GM12891 (cell line): ENCODE measurements around the gene SLC16A8.

ENCODE experiments used
- DNase-seq: peaks from one replicate; pipeline ENCODE4 v3.0.0; 2011; ENCODE audit warnings: low spot score; ENCODE audit not compliant: insufficient read length
- FAIRE-seq: peaks from 2 replicates; lab custom pipeline; 2011; peaks lifted over from hg19 to GRCh38; lab: Jason Lieb, UNC
- PAX5 ChIP-seq: IDR thresholded peaks from 2 replicates; pipeline ENCODE4 v1.6.1; 2011; ENCODE audit warnings: low read length, moderate library complexity, mild to moderate bottlenecking; ENCODE audit not compliant: insufficient read depth, severe bottlenecking
- POLR2A ChIP-seq: IDR thresholded peaks from 2 replicates; pipeline ENCODE4 v1.6.1; 2011; ENCODE audit warnings: low read depth, low read length, control low read depth
- POLR2AphosphoS5 ChIP-seq: IDR thresholded peaks from 2 replicates; pipeline ENCODE4 v1.6.1; 2011; ENCODE audit warnings: low read depth, low read length, control low read depth
- POU2F2 ChIP-seq: IDR thresholded peaks from 2 replicates; pipeline ENCODE4 v1.6.1; 2011; ENCODE audit warnings: low read depth, mild to moderate bottlenecking, control low read depth, low read length, moderate library complexity
- SPI1 ChIP-seq: IDR thresholded peaks from 2 replicates; pipeline ENCODE4 v1.6.1; 2011; ENCODE audit warnings: low read depth, low read length, control low read depth
- TAF1 ChIP-seq: IDR thresholded peaks from 2 replicates; pipeline ENCODE4 v1.6.1; 2011; ENCODE audit warnings: low read depth, low read length, control low read depth

Gene SLC16A8

GRCh38 chr22:38111925-38112355 lies 28.0 kb upstream of the SLC16A8 start:
- no peak for DNase-seq
- FAIRE-seq = no peak
- no peak for TF ChIP-seq PAX5
- no peak for TF ChIP-seq POLR2AphosphoS5
- no peak for TF ChIP-seq POLR2A
- TF ChIP-seq POU2F2 = no peak
- TF ChIP-seq SPI1 = no peak
- no peak for TF ChIP-seq TAF1

GRCh38 chr22:38110863-38111852 lies 27.2 kb upstream of the SLC16A8 start:
- DNase-seq = no peak
- no peak for FAIRE-seq
- TF ChIP-seq POU2F2 = no peak
- TF ChIP-seq TAF1 = no peak
- TF ChIP-seq SPI1 = no peak

GRCh38 chr22:38110008-38110862 lies 26.3 kb upstream of the SLC16A8 start, which contains the start of gene BAIAP2L2:
Gene BAIAP2L2, minus strand, starts transcription at chr22:38110684. Its CDS starts 159 bp downstream, at chr22:38110525.
- DNase-seq = no peak
- FAIRE-seq = no peak
- TF ChIP-seq SPI1 (no peak), POLR2AphosphoS5 (no peak), POLR2A (no peak), PAX5 (no peak), TAF1 (no peak), POU2F2 (no peak)

GRCh38 chr22:38109371-38110001 lies 25.5 kb upstream of the SLC16A8 start:
- no peak for FAIRE-seq
- DNase-seq = no peak
- TF ChIP-seq POLR2AphosphoS5 (no peak), SPI1 (no peak), TAF1 (no peak), POU2F2 (no peak), POLR2A (no peak), PAX5 (no peak)

GRCh38 chr22:38108561-38109319 lies 24.8 kb upstream of the SLC16A8 start:
- FAIRE-seq (no peak), DNase-seq (no peak)
- TF ChIP-seq TAF1 (no peak), POLR2A (no peak), POU2F2 (no peak)

- TF ChIP-seq PAX5 (no peak), SPI1 (no peak), TAF1 (no peak), POU2F2 (no peak), POLR2A (no peak), POLR2AphosphoS5 (no peak)
- FAIRE-seq = no peak
- no peak for DNase-seq
These were observed 23.9 kb upstream of the SLC16A8 start for GRCh38 chr22:38107692-38108515.

GRCh38 chr22:38106814-38107578 lies 23.0 kb upstream of the SLC16A8 start:
- no peak for DNase-seq
- FAIRE-seq = no peak
- no peak for TF ChIP-seq POLR2A
- TF ChIP-seq SPI1 = no peak
- TF ChIP-seq POLR2AphosphoS5 = no peak
- no peak for TF ChIP-seq PAX5

GRCh38 chr22:38104084-38104483 lies 20.1 kb upstream of the SLC16A8 start:
- DNase-seq = no peak
- FAIRE-seq = no peak
- TF ChIP-seq POLR2AphosphoS5 (no peak), TAF1 (no peak), SPI1 (no peak), POU2F2 (no peak), PAX5 (no peak), POLR2A (no peak)
